WTC11 (cell line): ENCODE measurements around the gene POC1A. TPM values are rescaled to one million over a fixed set of nuclear protein-coding genes. Genes with fewer than 3 reads are reported as not detected.
A peak's percentile ranks its signal among the peaks of the same experiment; 100 is the strongest.
"Not testable (repeated sequence)": the region's sequence is repeated elsewhere in the genome, so short reads cannot be mapped to it uniquely, and the experiment has no call there.

ENCODE experiments used
- ATAC-seq: fragments of 200-7000 bp; cut with Tn5 transposase; 2 replicates; pipeline ENCODE4 v1.10.0; 2021; ENCODE audit warnings: mild to moderate bottlenecking, moderate library complexity
- CTCF ChIA-PET: fragments of 300-600 bp; sonication (Branson Sonifier 250); formaldehyde crosslinking; loops from one replicate; lab custom pipeline; 2021; ENCODE audit warnings: antibody characterized with exemption; lab: Charles Lee
- POLR2A ChIA-PET: fragments of 350-600 bp; sonication (Branson Sonifier 250); formaldehyde crosslinking; loops from one replicate; lab custom pipeline; 2021; ENCODE audit warnings: antibody characterized with exemption; lab: Charles Lee
- DNase-seq: peaks from one replicate; pipeline ENCODE4 v3.0.0; 2021; ENCODE audit warnings: low spot score
- H3K27ac Mint-ChIP-seq: 2 replicates; pipeline ENCODE4 v1.8.0; 2021; ENCODE audit warnings: mixed read lengths
- H3K27me3 Mint-ChIP-seq: 2 replicates; pipeline ENCODE4 v1.8.0; 2021; ENCODE audit warnings: low read depth, mild to moderate bottlenecking, moderate library complexity, mixed read lengths
- H3K36me3 Mint-ChIP-seq: 2 replicates; pipeline ENCODE4 v1.8.0; 2021; ENCODE audit warnings: mixed read lengths
- H3K4me1 Mint-ChIP-seq: 2 replicates; pipeline ENCODE4 v1.8.0; 2022; ENCODE audit warnings: mixed read lengths
- H3K4me3 Mint-ChIP-seq: 2 replicates; pipeline ENCODE4 v1.8.0; 2021; ENCODE audit warnings: mild to moderate bottlenecking, moderate library complexity, mixed read lengths
- H3K9me3 Mint-ChIP-seq: 2 replicates; pipeline ENCODE4 v1.8.0; 2021; ENCODE audit warnings: mixed read lengths
- AR ChIP-seq: fragments of 250-450 bp; sonication (Bioruptor Pico); IDR thresholded peaks from 2 replicates; pipeline ENCODE4 v1.9.0; 2021; ENCODE audit warnings: mild to moderate bottlenecking
- ARID4B ChIP-seq: sonication (generic); formaldehyde crosslinking; IDR thresholded peaks from 2 replicates; pipeline ENCODE4 v1.8.0; 2023; ENCODE audit warnings: missing genetic modification reagents, mild to moderate bottlenecking, borderline replicate concordance
- E2F4 ChIP-seq: sonication (generic); formaldehyde crosslinking; IDR thresholded peaks from 2 replicates; pipeline ENCODE4 v1.8.1; 2022; ENCODE audit warnings: low read depth, mild to moderate bottlenecking, moderate library complexity, missing genetic modification reagents, borderline replicate concordance
- ELF4 ChIP-seq: sonication (generic); formaldehyde crosslinking; IDR thresholded peaks from 2 replicates; pipeline ENCODE4 v1.8.1; 2022; ENCODE audit warnings: low read depth, mild to moderate bottlenecking, moderate library complexity, missing genetic modification reagents
- ERG ChIP-seq: fragments of 250-450 bp; sonication (Bioruptor Pico); IDR thresholded peaks from 2 replicates; pipeline ENCODE4 v1.8.0; 2021; ENCODE audit warnings: mild to moderate bottlenecking
- HMGA2 ChIP-seq: fragments of 250-450 bp; sonication (Bioruptor Pico); IDR thresholded peaks from 2 replicates; pipeline ENCODE4 v1.4.0; 2021; ENCODE audit warnings: mild to moderate bottlenecking, moderate library complexity
- HMGXB4 ChIP-seq: sonication (generic); formaldehyde crosslinking; IDR thresholded peaks from 2 replicates; pipeline ENCODE4 v1.8.1; 2023; ENCODE audit warnings: mild to moderate bottlenecking, moderate library complexity, missing genetic modification reagents
- IRF2 ChIP-seq: sonication (generic); formaldehyde crosslinking; IDR thresholded peaks from 2 replicates; pipeline ENCODE4 v1.8.0; 2022; ENCODE audit warnings: low read depth, missing genetic modification reagents, borderline replicate concordance
- SP1 ChIP-seq: sonication (generic); formaldehyde crosslinking; conservative IDR thresholded peaks from 2 replicates; pipeline ENCODE4 v1.8.1; 2022; ENCODE audit warnings: missing genetic modification reagents
- USF1 ChIP-seq: sonication (generic); formaldehyde crosslinking; IDR thresholded peaks from 2 replicates; pipeline ENCODE4 v1.8.0; 2022; ENCODE audit warnings: mild to moderate bottlenecking, missing genetic modification reagents
- ZNF396 ChIP-seq: fragments of 250-450 bp; sonication (Bioruptor Pico); IDR thresholded peaks from 2 replicates; pipeline ENCODE4 v1.8.0; 2021; ENCODE audit warnings: mild to moderate bottlenecking, moderate library complexity, borderline replicate concordance
- total RNA-seq: library from RNA; stranded (reverse); gene quantifications from 3 replicates; pipeline ENCODE4 v1.2.3, GENCODE V29; 2021

POC1A gene
- total RNA-seq, 1 experiment from 2014 or later = 31.3 TPM

GRCh38 chr3:52171514-52172261 lies 17.5 kb upstream of the POC1A start:
- ATAC-seq (no peak), DNase-seq (no peak)
- Mint-ChIP-seq H3K27ac (0 out of 2 replicates have a peak overlapping the region, but pooled peaks have one; percentile 1), H3K36me3 (no peaks in the 10 kb centered on the region), H3K4me3 (no peak overlapping the region), H3K4me1 (peaks cover 15% of the 10 kb centered on the region), H3K9me3 (no peaks in the 10 kb centered on the region), H3K27me3 (no peaks in the 10 kb centered on the region)
- CTCF ChIA-PET = interaction anchor here (1.1 to 4.7 kb wide), 8 partner anchors 15 to 213 kb away, joined by 3 to 23 read pairs (median 7); partner anchors contain the start of gene POC1A
- TF ChIP-seq ELF4 = no peak
- POLR2A ChIA-PET = no interaction called here

GRCh38 chr3:52170217-52170616 lies 16.0 kb upstream of the POC1A start:
- not testable (repeated sequence) for H3K27me3 Mint-ChIP-seq, H3K36me3 Mint-ChIP-seq, ATAC-seq, H3K9me3 Mint-ChIP-seq, DNase-seq, H3K4me3 Mint-ChIP-seq
- Mint-ChIP-seq H3K27ac (peak overlapping the region; percentile 64; the same call in 1 of the 2 replicates), H3K4me1 (peaks cover 23% of the 10 kb centered on the region)
- peak; percentile 97 for TF ChIP-seq HMGA2
- CTCF ChIA-PET = interaction anchor here (0.6 to 4.7 kb wide), 17 partner anchors 9 to 218 kb away, joined by 3 to 23 read pairs (median 4); partner anchors contain the start of genes POC1A and WDR82
- POLR2A ChIA-PET = interaction anchor here (0.7 kb wide), 1 partner anchor 12 kb away, joined by 3 read pairs; no protein-coding TSS in a partner anchor

GRCh38 chr3:52167240-52167639 lies 13.0 kb upstream of the POC1A start:
- POLR2A ChIA-PET = no interaction called here
- H3K4me1 Mint-ChIP-seq = peaks cover 23% of the 10 kb centered on the region
- H3K9me3 Mint-ChIP-seq = peaks cover 22% of the 10 kb centered on the region
- DNase-seq = peak; percentile 66
- TF ChIP-seq SP1 (0 out of 2 replicates have a peak, but pooled peaks have one; percentile 32), USF1 (CRISPR knock-in tag) (0 out of 2 replicates have a peak, but pooled peaks have one; percentile 12), ERG (CRISPR knock-in tag) (no peak)
- TF ChIP-seq, all 79 proteins: peak for 2
- H3K27ac Mint-ChIP-seq = peak overlapping the region; percentile 96
- CTCF ChIA-PET = interaction anchor here (0.7 to 2.1 kb wide), 4 partner anchors 10 to 163 kb away, joined by 3 to 7 read pairs (median 4); partner anchors contain the start of gene POC1A
- peak; percentile 91 for ATAC-seq
- peaks cover 7% of the 10 kb centered on the region for H3K27me3 Mint-ChIP-seq
- peaks cover 21% of the 10 kb centered on the region for H3K36me3 Mint-ChIP-seq
- peak overlapping the region; percentile 42 for H3K4me3 Mint-ChIP-seq

- ChIA-PET CTCF (interaction anchor here (1.0 to 1.3 kb wide), 2 partner anchors 8 to 158 kb away, joined by 4 to 5 read pairs; no protein-coding TSS in a partner anchor), POLR2A (interaction anchor here (0.5 to 0.6 kb wide), 2 partner anchors 166 to 349 kb away, joined by 3 read pairs; no protein-coding TSS in a partner anchor)
- peaks cover 7% of the 10 kb centered on the region for H3K27me3 Mint-ChIP-seq
- peaks cover 15% of the 10 kb centered on the region for H3K4me1 Mint-ChIP-seq
- H3K36me3 Mint-ChIP-seq = peaks cover 21% of the 10 kb centered on the region
- H3K4me3 Mint-ChIP-seq = no peak overlapping the region
- peaks cover 22% of the 10 kb centered on the region for H3K9me3 Mint-ChIP-seq
- DNase-seq = no peak
- no peak overlapping the region for H3K27ac Mint-ChIP-seq
- ATAC-seq = no peak
- no peak for TF ChIP-seq IRF2
- TF ChIP-seq AR (CRISPR knock-in tag) = no peak
- no peak for TF ChIP-seq HMGXB4
- TF ChIP-seq ARID4B = no peak
- TF ChIP-seq ZNF396 (CRISPR knock-in tag) = no peak
- TF ChIP-seq E2F4 = no peak
These were observed 8.1 kb upstream of the POC1A start for GRCh38 chr3:52162250-52162872.
